GM12891 (cell line): ENCODE data around the gene FMNL1.

ENCODE experiments used
- DNase-seq: peaks from one replicate; pipeline ENCODE4 v3.0.0; 2011; ENCODE audit warnings: low spot score; ENCODE audit not compliant: insufficient read length
- FAIRE-seq: peaks from 2 replicates; lab custom pipeline; 2011; peaks lifted over from hg19 to GRCh38; lab: Jason Lieb, UNC
- PAX5 ChIP-seq: IDR thresholded peaks from 2 replicates; pipeline ENCODE4 v1.6.1; 2011; ENCODE audit warnings: low read length, moderate library complexity, mild to moderate bottlenecking; ENCODE audit not compliant: insufficient read depth, severe bottlenecking
- POLR2A ChIP-seq: IDR thresholded peaks from 2 replicates; pipeline ENCODE4 v1.6.1; 2011; ENCODE audit warnings: low read depth, low read length, control low read depth
- POLR2AphosphoS5 ChIP-seq: IDR thresholded peaks from 2 replicates; pipeline ENCODE4 v1.6.1; 2011; ENCODE audit warnings: low read depth, low read length, control low read depth
- POU2F2 ChIP-seq: IDR thresholded peaks from 2 replicates; pipeline ENCODE4 v1.6.1; 2011; ENCODE audit warnings: low read depth, mild to moderate bottlenecking, control low read depth, low read length, moderate library complexity
- SPI1 ChIP-seq: IDR thresholded peaks from 2 replicates; pipeline ENCODE4 v1.6.1; 2011; ENCODE audit warnings: low read depth, low read length, control low read depth
- TAF1 ChIP-seq: IDR thresholded peaks from 2 replicates; pipeline ENCODE4 v1.6.1; 2011; ENCODE audit warnings: low read depth, low read length, control low read depth

Gene FMNL1

GRCh38 chr17:45228763-45229539, 7.3 kb downstream of the FMNL1 start:
- FAIRE-seq (peak; percentile 95), DNase-seq (peak; percentile 80)

DNA sequence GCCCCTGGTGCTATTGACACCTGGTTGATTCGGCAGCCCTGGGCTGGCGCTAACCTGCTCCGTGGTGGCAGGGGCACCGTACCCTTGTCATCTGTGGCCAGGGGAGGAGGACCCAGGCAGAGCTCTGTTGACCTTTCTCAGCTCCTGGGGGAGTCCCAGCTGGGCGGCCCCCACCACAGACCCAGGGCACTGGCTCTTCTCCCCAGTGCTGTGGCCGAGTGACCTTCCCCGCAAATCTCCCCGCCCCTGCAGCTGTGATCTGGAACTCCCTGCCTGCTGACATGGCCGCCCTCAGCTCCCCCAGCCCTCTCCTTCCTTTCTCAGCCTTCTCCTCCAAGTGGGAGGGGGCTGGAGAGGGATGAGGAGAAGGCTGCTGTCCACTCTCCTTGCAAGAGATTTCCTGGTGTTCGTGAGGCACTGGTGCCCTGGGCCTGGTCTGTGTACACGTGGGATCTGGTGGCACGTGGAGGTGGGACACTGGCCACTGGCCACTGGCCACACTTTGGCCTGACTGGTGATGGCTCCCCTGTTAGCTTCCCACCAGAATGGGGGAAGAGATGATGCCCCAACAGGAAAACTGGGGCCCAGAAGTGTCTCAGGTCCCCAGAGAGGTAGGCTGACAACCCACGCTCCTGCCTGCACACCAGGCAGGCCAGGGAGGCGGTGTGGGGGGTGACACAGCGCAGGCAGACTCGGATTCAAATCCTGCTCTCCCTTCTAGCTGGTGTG, 8.2 kb downstream of the FMNL1 start:
- TF ChIP-seq PAX5 (no peak), POLR2A (0 out of 2 replicates have a peak, but pooled peaks have one; percentile 10)
- FAIRE-seq (peak; percentile 38), DNase-seq (no peak)

More at GRCh38 chr17:45228763-45229539, 7.3 kb downstream of the FMNL1 start:
- TF ChIP-seq SPI1 (peak; percentile 40), PAX5 (no peak), TAF1 (peak; percentile 14; the same call in 1 of the 2 replicates), POLR2A (peak; percentile 69), POLR2AphosphoS5 (no peak), POU2F2 (no peak; the same call in 1 of the 2 replicates)

DNA sequence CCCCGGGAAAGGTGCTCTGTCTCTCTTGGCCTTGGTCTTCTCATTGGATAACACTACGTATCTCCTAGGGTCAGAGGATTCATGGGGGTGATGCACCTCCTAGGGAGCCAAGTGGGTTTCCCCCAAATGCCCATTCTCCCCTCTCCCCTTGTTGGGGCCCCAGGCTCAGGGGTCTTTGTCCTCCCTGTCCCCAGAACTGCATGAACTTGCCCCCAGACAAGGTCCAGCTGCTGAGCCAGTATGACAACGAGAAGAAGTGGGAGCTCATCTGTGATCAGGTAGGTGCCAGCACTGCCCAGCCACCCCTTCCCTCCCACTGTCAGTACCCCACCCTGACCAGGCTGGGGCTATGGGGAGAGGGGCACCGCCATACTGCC, 8.7 kb downstream of the FMNL1 start:
- DNase-seq, result no peak
- no peak for FAIRE-seq
- TF ChIP-seq POU2F2, result no peak
- TF ChIP-seq SPI1, result no peak
- no peak for TF ChIP-seq POLR2AphosphoS5
- no peak for TF ChIP-seq TAF1
- no peak for TF ChIP-seq POLR2A
- TF ChIP-seq PAX5, result no peak

GRCh38 chr17:45230787-45231480, 9.2 kb downstream of the FMNL1 start:
- DNase-seq, result no peak
- no peak for FAIRE-seq
- TF ChIP-seq PAX5 (no peak), POLR2A (no peak), TAF1 (no peak), SPI1 (no peak), POU2F2 (no peak), POLR2AphosphoS5 (no peak)

- DNase-seq (no peak), FAIRE-seq (no peak)
- TF ChIP-seq POU2F2, result no peak
- TF ChIP-seq PAX5, result no peak
- TF ChIP-seq SPI1, result no peak
- no peak for TF ChIP-seq POLR2AphosphoS5
- no peak for TF ChIP-seq POLR2A
- no peak for TF ChIP-seq TAF1
Observed at GRCh38 chr17:45231481-45232116, 9.9 kb downstream of the FMNL1 start.

DNA sequence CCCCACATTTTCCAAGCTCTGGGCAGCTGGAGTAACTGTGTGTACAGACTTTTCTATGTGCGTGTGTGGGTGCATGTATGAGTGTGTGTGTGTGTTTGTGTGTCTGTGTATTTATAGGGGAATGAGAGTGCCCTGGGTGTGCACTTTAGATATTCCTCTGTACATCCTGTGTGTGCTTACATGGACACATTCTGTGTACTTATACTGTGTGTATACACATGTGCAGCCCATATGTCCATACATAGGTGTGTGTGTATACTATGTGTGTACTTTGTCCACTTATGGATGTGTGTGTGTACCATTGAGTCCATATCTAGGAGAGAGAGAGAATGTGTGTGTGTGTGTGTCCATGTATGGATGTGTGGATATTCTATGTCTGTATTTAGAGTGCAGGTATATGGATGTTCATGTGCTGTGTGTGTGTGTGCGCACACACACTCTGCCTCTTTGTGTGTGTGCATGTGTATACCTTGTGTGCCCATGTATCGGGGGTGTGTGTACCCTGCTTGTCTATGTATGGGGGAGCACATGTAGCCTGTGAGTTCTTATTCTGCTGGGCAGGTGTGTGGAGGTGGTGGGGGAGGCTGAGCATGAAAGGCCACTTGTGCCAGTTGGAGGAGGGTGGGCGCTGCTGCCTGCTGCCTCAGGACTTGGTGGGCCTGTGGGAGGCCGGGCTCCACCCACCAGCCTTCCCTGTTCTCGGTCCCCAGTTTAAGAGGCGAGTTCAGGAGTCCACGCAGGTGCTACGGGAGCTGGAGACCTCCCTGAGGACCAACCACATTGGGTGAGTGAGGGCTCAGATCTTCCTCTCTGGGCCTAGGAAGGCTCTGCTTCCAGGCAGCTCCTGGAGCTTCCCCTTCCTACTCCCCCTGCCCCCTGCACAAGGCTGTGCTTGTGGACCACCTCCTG, 11.1 kb downstream of the FMNL1 start:
- FAIRE-seq (peak; percentile 23), DNase-seq (no peak)
- no peak for TF ChIP-seq POU2F2
- no peak for TF ChIP-seq POLR2A
- TF ChIP-seq SPI1, result no peak
- no peak for TF ChIP-seq POLR2AphosphoS5
- TF ChIP-seq TAF1, result no peak
- TF ChIP-seq PAX5, result no peak

DNA sequence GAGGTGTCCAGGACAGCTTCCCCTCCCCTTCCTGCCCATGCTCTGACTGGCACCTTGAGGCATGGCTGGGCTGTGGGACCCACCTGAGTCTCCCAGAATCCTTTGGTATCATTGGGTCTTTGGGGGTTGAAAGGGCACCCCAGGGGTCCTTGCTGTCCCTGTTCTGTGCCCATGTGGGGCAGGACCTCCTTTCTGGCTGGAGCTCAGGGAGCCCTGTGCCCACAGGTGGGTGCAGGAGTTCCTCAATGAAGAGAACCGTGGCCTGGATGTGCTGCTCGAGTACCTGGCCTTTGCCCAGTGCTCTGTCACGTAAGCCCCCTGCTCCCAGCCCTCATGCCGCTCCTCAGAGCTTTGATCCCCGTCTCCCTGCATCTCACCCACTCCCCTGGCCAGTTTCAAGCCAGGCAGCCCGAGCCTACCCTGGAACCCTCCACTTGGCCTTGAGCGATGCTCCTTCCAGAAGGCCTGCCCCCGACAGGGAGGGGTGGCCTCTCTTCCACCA, 11.8 kb downstream of the FMNL1 start:
- DNase-seq (no peak), FAIRE-seq (no peak)
- no peak for TF ChIP-seq POLR2A
- no peak for TF ChIP-seq TAF1
- no peak for TF ChIP-seq POLR2AphosphoS5
- TF ChIP-seq PAX5, result no peak
- TF ChIP-seq POU2F2, result no peak
- no peak for TF ChIP-seq SPI1

GRCh38 chr17:45234641-45235415, 13.1 kb downstream of the FMNL1 start:
- FAIRE-seq (peak; percentile 92), DNase-seq (no peak)
- TF ChIP-seq POU2F2 (no peak), POLR2AphosphoS5 (no peak), SPI1 (no peak), TAF1 (no peak), PAX5 (peak; percentile 6), POLR2A (no peak)
